Endothelial cell of umbilical vein (primary cell): Measurements from ENCODE around the gene PNKD. TPM values are rescaled to one million over a fixed set of nuclear protein-coding genes. Genes with fewer than 3 reads are reported as not detected.
A peak's percentile ranks its signal among the peaks of the same experiment; 100 is the strongest.

Experiments
- BruUV-seq: library from RNA; stranded (reverse); fragments of 400-500 nt; replicated peaks from 2 replicates; lab custom pipeline; 2021; lab: Mats Ljungman, UMichigan
- CTCF ChIA-PET: fragments of 300-600, 350-600 bp; sonication (Branson Sonifier 250); formaldehyde crosslinking; loops from one replicate; lab custom pipeline; 2021; ENCODE audit warnings: antibody characterized with exemption, inconsistent platforms; lab: Charles Lee
- POLR2A ChIA-PET: fragments of 300-600, 350-600 bp; sonication (Branson Sonifier 250); formaldehyde crosslinking; loops from one replicate; lab custom pipeline; 2021; ENCODE audit warnings: antibody characterized with exemption, inconsistent platforms; lab: Charles Lee
- DNase-seq: peaks from one replicate; pipeline ENCODE4 v3.0.0-alpha.2; 2011; ENCODE audit warnings: low read depth, low spot score
- FAIRE-seq: peaks from 2 replicates; lab custom pipeline; 2011; peaks lifted over from hg19 to GRCh38; lab: Jason Lieb, UNC
- H2AFZ ChIP-seq: 2 replicates; pipeline ENCODE4 v1.6.0; 2012; ENCODE audit warnings: low read depth, low read length, control low read depth, inconsistent platforms
- H3K27ac ChIP-seq: 2 replicates; pipeline ENCODE4 v1.5.1; 2011; ENCODE audit warnings: low read depth, mild to moderate bottlenecking, control low read depth, low read length, moderate library complexity; ENCODE audit not compliant: insufficient read depth
- H3K27me3 ChIP-seq, 2 experiments: 2 replicates each; pipeline versions ENCODE4 v1.6.0 to v1.6.1; 2011; ENCODE audit warnings: low read length in 2 of 2, mixed read lengths in 1 of 2; ENCODE audit not compliant: control insufficient read depth in 2 of 2, insufficient read depth in 2 of 2
- H3K36me3 ChIP-seq, 2 experiments: 2 replicates in 1 of 2; 3 replicates in 1 of 2; pipeline ENCODE4 v1.5.1; 2011; ENCODE audit warnings: low read length in 2 of 2, mild to moderate bottlenecking in 1 of 2, moderate library complexity in 1 of 2; ENCODE audit not compliant: control insufficient read depth in 2 of 2, insufficient read depth in 2 of 2; ENCODE audit errors: extremely low read depth in 1 of 2
- H3K4me1 ChIP-seq: 3 replicates; pipeline ENCODE4 v1.5.1; 2011; ENCODE audit warnings: mild to moderate bottlenecking, low read length; ENCODE audit not compliant: control insufficient read depth, insufficient read depth; ENCODE audit errors: extremely low read depth
- H3K4me2 ChIP-seq: 2 replicates; pipeline ENCODE4 v1.6.1; 2011; ENCODE audit warnings: low read length, control low read depth, mixed read lengths; ENCODE audit not compliant: insufficient read depth
- H3K4me3 ChIP-seq, 3 experiments: fragments of 200-600 bp in 1 of 3; sonication (generic), shearing (Covaris generic) in 1 of 3; replicated peaks in 1 of 3; 2 replicates each; pipeline ENCODE4 v1.5.1; 2011 to 2016; ENCODE audit warnings: control low read depth in 3 of 3, low read length in 3 of 3, mild to moderate bottlenecking in 2 of 3, inconsistent platforms in 1 of 3, low read depth in 1 of 3, moderate library complexity in 1 of 3; ENCODE audit not compliant: insufficient read depth in 1 of 3
- H3K79me2 ChIP-seq: 2 replicates; pipeline ENCODE4 v1.6.0; 2012; ENCODE audit warnings: low read length, inconsistent platforms; ENCODE audit not compliant: control insufficient read depth, insufficient read depth
- H3K9ac ChIP-seq: replicated peaks from 2 replicates; pipeline ENCODE3; 2011; ENCODE audit warnings: low read length, control low read depth; ENCODE audit not compliant: insufficient read depth; ENCODE audit errors: extremely low read depth
- H3K9me1 ChIP-seq: replicated peaks from 3 replicates; pipeline ENCODE4 v1.6.0; 2011; ENCODE audit warnings: mild to moderate bottlenecking, low read length; ENCODE audit not compliant: control insufficient read depth, insufficient read depth; ENCODE audit errors: extremely low read depth
- H3K9me3 ChIP-seq: replicated peaks from 2 replicates; pipeline ENCODE4 v1.5.1; 2012; ENCODE audit warnings: low read length, inconsistent platforms; ENCODE audit not compliant: control insufficient read depth, insufficient read depth
- H4K20me1 ChIP-seq: replicated peaks from 2 replicates; pipeline ENCODE3; 2011; ENCODE audit warnings: mild to moderate bottlenecking, low read length; ENCODE audit not compliant: control insufficient read depth, insufficient read depth; ENCODE audit errors: extremely low read depth
- EZH2 ChIP-seq: IDR thresholded peaks from 2 replicates; pipeline ENCODE4 v1.6.1; 2012; ENCODE audit warnings: borderline replicate concordance, low read depth, mild to moderate bottlenecking, moderate library complexity, low read length, inconsistent platforms; ENCODE audit not compliant: severe bottlenecking
- FOS ChIP-seq: IDR thresholded peaks from 2 replicates; pipeline ENCODE4 v1.6.1; 2011; ENCODE audit warnings: mild to moderate bottlenecking, low read length, moderate library complexity, borderline replicate concordance; ENCODE audit not compliant: insufficient read depth
- GATA2 ChIP-seq: IDR thresholded peaks from 2 replicates; pipeline ENCODE4 v1.7.0; 2011; ENCODE audit warnings: low read depth, mild to moderate bottlenecking, moderate library complexity, mixed read lengths, low read length; ENCODE audit not compliant: insufficient read length, insufficient read depth
- JUN ChIP-seq: IDR thresholded peaks from 2 replicates; pipeline ENCODE4 v1.6.1; 2011; ENCODE audit warnings: borderline replicate concordance, low read depth; ENCODE audit not compliant: insufficient read length, insufficient read depth
- MYC ChIP-seq: IDR thresholded peaks from one replicate; pipeline ENCODE4 v1.6.1; 2011; ENCODE audit warnings: mild to moderate bottlenecking, low read depth, low read length
- POLR2A ChIP-seq: IDR thresholded peaks from 2 replicates; pipeline ENCODE4 v1.6.1; 2012; ENCODE audit warnings: low read depth, mild to moderate bottlenecking, control low read depth, low read length
- POLR2AphosphoS5 ChIP-seq: IDR thresholded peaks from 2 replicates; pipeline ENCODE4 v1.6.1; 2012; ENCODE audit warnings: low read depth, mild to moderate bottlenecking, control low read depth, low read length, moderate library complexity; ENCODE audit not compliant: insufficient read depth
- dilution Hi-C: fragments of 300-500 bp; cut with MboI; formaldehyde crosslinking; loops from one replicate; pipeline ENCODE4 v1.15.0; 2019; ENCODE audit warnings: low sequenced_read_pairs; ENCODE audit not compliant: extremely low pct_ligation_motif_present
- intact Hi-C: fragments of 100-400 bp; cut with micrococcal nuclease; formaldehyde crosslinking; loops from one replicate; pipeline ENCODE4 v1.10.0; 2022
- polyA plus RNA-seq, 4 experiments: library from polyadenylated mRNA; depleted of rRNA in 3 of 4; stranded (reverse) in 3 of 4; unstranded in 1 of 4; fragments of >200 nt; gene quantifications; 2 replicates each; pipeline versions ENCODE4 v1.2.1 to v1.2.3, GENCODE V29; 2011 to 2012; ENCODE audit warnings: missing spikeins in 1 of 4
- total RNA-seq: library from RNA; stranded (reverse); gene quantifications from 2 replicates; pipeline ENCODE4 v1.2.3, GENCODE V29; 2021
- TF ChIP-seq, protein P1 (sequence below): IDR thresholded peaks from 2 replicates; pipeline ENCODE4 v1.6.1; 2011; ENCODE audit not compliant: insufficient read depth, insufficient read length

Gene PNKD
- total and polyA plus RNA-seq, 2 donors (not counting 3 experiments of a cell fraction or from before 2014, with no cell fraction given) = 56.1 to 88.3 TPM

- Histone ChIP-seq H3K27me3 (no peaks in the 10 kb centered on the region), H3K4me2 (no peak overlapping the region), H3K4me3 (no peak overlapping the region), H3K4me1 (peaks cover 52% of the 10 kb centered on the region), H3K9ac (no peak overlapping the region), H3K36me3 (peaks cover 8 to 20% of the 10 kb centered on the region in 2 experiments), H3K27ac (no peak overlapping the region), H4K20me1 (peaks cover 11% of the 10 kb centered on the region), H2AFZ (no peak overlapping the region), H3K79me2 (peaks cover 89% of the 10 kb centered on the region), H3K9me1 (no peaks in the 10 kb centered on the region), H3K9me3 (no peaks in the 10 kb centered on the region)
- POLR2A ChIA-PET = no interaction called here
- BruUV-seq = no TSS peak
- intact Hi-C loops (no loop called here), dilution Hi-C loops (no loop called here)
- no peak for FAIRE-seq
- TF ChIP-seq POLR2AphosphoS5 (no peak), POLR2A (no peak), EZH2 (no peak), GATA2 (no peak), FOS (no peak)
- TF ChIP-seq, protein P1, sequence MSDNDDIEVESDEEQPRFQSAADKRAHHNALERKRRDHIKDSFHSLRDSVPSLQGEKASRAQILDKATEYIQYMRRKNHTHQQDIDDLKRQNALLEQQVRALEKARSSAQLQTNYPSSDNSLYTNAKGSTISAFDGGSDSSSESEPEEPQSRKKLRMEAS = no peak
- DNase-seq = no peak
- CTCF ChIA-PET = interaction anchor here (1.8 to 3.0 kb wide), 3 partner anchors 8 to 36 kb away, joined by 6 to 8 read pairs (median 7); no protein-coding TSS in a partner anchor
Measured at GRCh38 chr2:218221000-218221399, 49.3 kb upstream of the PNKD start.

GRCh38 chr2:218223046-218223445 is 47.3 kb upstream of the PNKD start:
- no peak overlapping the region for H3K9ac ChIP-seq
- no TSS peak for BruUV-seq
- H4K20me1 ChIP-seq = peaks cover 11% of the 10 kb centered on the region
- H3K9me1 ChIP-seq = no peaks in the 10 kb centered on the region
- dilution Hi-C loops (no loop called here), intact Hi-C loops (no loop called here)
- POLR2A ChIA-PET = no interaction called here
- peak; percentile 37 for FAIRE-seq
- H3K9me3 ChIP-seq = no peaks in the 10 kb centered on the region
- CTCF ChIA-PET = interaction anchor here (1.1 kb wide), 1 partner anchor 36 kb away, joined by 4 read pairs; no protein-coding TSS in a partner anchor
- TF ChIP-seq, protein P1 = no peak
- TF ChIP-seq JUN (peak; percentile 31), POLR2A (no peak), MYC (no peak), EZH2 (no peak), GATA2 (peak; percentile 22), FOS (peak; percentile 33), POLR2AphosphoS5 (no peak)
- H3K79me2 ChIP-seq = peaks cover 92% of the 10 kb centered on the region
- H3K4me1 ChIP-seq = peaks cover 56% of the 10 kb centered on the region
- H3K4me3 ChIP-seq = peak overlapping the region in 1 of 3 experiments; percentile 8
- no peaks in the 10 kb centered on the region for H3K27me3 ChIP-seq
- no peak overlapping the region for H2AFZ ChIP-seq
- peak; percentile 55 for DNase-seq
- peak overlapping the region; percentile 53 for H3K27ac ChIP-seq
- peak overlapping the region; percentile 74 for H3K4me2 ChIP-seq
- H3K36me3 ChIP-seq = peaks cover 10 to 30% of the 10 kb centered on the region in 2 experiments
